ENCODE data around the gene TMEM95.
A peak's percentile ranks its signal among the peaks of the same experiment; 100 is the strongest.

TMEM95 gene

GRCh38 chr17:7318121-7318860 is 36.7 kb upstream of the TMEM95 start:
- H3K27ac ChIP-seq = no peak overlapping the region
- TF ChIP-seq CTCF (conservative IDR thresholded peaks at IDR 0.05) = no peak

GRCh38 chr17:7321466-7321865 is 33.5 kb upstream of the TMEM95 start:
- no peak overlapping the region for H3K27ac ChIP-seq
- TF ChIP-seq CTCF (conservative IDR thresholded peaks at IDR 0.05) = no peak

GRCh38 chr17:7322520-7323194 is 32.3 kb upstream of the TMEM95 start:
- TF ChIP-seq CTCF (conservative IDR thresholded peaks at IDR 0.05) = no peak
- H3K27ac ChIP-seq = no peak overlapping the region

DNA sequence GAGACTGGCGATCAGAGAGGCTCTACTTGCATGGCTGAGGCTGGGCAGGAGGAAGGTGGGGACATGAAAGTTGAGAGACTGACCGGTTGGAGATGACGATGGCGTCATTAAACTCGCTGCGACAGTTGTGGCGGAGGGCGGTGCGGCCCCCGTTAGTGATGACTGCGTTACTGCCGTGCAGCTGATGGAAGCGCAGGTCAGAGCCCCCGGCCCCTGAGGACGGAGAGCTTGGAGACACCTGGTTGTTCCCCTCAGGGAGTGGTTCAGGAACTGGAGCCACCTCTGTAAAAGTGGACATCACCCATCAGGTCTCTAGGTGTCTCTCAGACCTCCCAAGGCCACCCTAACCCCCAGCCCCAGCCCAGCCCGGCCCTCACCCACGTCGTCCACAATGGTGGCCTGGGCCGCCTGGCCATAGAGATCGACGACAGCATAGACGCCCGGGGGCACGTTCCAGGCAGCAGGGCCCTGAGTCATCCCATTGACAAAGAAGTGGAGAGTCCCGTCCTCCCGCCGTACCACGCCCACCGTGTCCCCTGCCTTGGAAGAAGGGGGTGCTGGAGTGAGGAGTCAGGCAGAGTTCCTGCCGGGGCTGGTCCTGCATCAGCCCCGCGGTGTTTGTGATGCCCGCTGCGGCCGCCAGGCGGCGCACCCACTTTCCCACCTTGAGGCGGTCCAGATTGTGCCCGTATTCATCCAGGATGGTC is 31.1 kb upstream of the TMEM95 start:
- TF ChIP-seq CTCF (conservative IDR thresholded peaks at IDR 0.05) = peak; percentile 62
- H3K27ac ChIP-seq = no peak overlapping the region

DNA sequence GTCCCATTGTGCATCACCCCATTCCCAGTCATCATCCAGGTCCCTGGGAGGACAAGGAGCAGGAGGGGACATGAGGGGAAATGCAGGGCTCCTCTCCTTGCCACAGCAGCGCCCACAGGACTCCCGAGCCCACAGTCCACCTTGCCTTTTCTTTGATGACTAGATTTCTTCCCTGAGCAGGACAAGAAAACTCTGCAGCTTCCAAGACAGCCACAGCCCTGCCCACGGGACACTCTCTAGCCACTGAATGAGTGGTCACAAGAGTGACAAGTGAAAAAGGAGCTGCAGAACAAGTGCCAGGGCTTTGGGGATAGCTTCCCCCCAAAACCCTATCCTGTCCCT is 30.5 kb upstream of the TMEM95 start:
- H3K27ac ChIP-seq = no peak overlapping the region
- peak; percentile 12; the same call in 1 of the 2 replicates for TF ChIP-seq CTCF (conservative IDR thresholded peaks at IDR 0.05)

GRCh38 chr17:7325031-7325528 is 29.9 kb upstream of the TMEM95 start:
- H3K27ac ChIP-seq = no peak overlapping the region
- TF ChIP-seq CTCF (conservative IDR thresholded peaks at IDR 0.05) = no peak

DNA sequence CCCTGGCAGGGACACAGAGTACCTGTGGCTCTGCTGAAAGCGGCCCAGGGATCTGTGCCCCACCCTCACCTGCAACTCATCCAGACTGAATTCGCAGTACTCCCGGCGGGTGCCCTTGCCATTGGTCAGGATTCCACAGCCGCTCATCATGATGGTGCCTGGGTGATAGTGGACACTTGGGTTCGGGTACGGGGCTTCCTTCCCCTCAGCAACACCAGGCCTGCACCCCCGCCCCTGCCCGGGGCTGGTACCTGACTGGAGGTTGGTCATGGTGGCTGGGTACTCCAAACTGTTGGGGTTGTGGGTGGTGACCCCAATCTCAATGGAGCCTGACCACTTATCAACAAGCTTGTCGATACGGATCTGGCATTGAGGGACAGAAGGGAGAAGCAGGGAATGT is 28.8 kb upstream of the TMEM95 start:
- TF ChIP-seq CTCF (conservative IDR thresholded peaks at IDR 0.05) = no peak
- no peak overlapping the region for H3K27ac ChIP-seq

Data from VCaP (cell line).